Stimulated activated CD4-positive, alpha-beta T cell treated with anti-CD3 and anti-CD28 coated beads, Interleukin-2, amount 100 ng/mL, for 24 hours (primary cell): ENCODE results near the gene DNM1.
"Not testable (repeated sequence)": the region's sequence is repeated elsewhere in the genome, so short reads cannot be mapped to it uniquely, and the experiment has no call there.

Experiments
- DNase-seq, 2 donors: peaks; one replicate each; pipeline ENCODE4 v3.0.0-alpha.2; 2020

DNM1 gene

DNA sequence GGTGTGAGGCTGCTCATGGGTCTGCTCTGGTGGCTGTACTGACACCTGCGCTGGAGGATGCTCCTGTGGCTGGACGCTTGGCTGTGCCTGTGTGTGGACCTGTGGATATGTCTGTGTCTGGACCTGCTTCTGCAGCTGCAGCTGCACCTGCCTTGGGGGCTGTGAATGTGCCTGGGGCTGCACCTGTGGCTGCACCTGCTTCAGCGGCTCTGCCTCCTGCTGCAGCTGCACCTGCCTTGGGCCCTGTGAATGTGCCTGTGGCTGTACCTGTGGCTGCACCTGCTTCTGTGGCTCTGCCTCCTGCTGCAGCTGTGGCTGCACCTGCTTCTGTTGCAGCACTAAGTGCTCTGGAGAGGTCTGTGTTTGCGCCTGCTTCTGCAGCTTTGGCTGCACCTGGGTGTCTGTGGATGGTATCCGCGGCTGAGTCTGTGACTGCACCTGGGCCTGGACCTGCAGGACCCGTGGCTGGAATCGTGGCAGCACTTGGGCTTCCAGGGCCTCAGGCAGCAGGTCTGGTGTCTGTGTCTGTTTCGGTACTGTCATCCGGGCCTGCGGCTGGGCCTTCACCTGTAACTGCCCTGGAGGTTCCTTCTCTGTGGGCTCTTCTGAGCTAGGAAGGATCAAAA lies 24.3 kb upstream of the DNM1 start:
- no peak for DNase-seq

DNA sequence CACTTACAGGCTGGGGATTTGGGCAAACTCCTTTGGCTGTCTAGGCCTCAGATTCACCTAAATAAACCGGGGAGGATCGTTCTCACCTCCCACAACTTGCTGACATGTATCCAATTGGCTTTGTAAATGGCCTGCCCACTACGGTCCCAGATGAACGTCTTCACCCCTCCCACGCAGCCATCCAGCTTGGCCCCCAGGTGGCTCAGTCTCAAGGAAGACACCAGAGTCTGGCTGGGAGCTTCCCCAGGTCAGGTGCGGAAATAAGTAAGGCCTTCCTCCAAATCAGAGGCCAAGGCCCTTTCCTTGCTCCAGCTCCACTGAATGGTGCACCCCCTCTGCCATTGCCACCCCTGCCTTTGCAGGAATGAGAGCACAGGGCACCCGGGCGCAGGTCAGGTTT lies 23.2 kb upstream of the DNM1 start:
- DNase-seq: no peak

DNA sequence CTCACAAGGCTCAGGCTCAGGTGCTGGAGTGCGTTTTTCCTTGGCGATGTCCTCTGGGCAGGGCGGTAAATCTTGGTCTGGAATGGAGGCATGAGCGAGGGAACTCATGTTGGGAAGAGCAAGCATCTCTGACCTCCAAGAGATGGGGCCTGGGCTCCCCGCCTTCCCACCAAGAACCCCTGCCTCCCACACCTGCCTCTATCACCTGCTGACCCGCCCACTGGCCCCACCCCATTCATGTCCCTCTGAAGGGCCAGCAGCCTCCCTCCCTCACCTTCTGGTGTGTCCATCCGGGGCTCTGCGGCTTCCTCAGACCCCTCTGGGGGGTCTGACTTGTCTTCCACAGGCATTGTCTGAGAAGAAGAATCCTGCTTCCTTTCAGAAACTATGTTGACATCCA lies 22.7 kb upstream of the DNM1 start:
- no peak for DNase-seq

DNA sequence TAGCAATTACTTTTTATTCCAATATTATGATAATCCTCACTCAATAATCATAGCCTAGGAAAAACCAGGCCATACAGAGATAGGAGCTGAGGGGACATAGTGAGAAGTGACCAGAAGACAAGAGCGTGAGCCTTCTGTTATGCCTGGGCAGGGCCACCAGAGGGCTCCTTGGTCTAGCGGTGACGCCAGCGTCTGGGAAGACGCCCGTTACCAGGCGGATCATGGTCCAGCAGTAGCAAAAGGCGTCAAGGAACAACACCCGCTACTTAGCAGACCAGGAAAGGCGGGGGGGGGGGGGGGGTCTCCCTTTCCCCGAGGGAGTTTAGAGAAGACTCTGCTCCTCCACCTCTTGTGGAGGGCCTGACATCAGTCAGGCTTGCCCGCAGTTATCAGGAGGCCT lies 21.7 kb upstream of the DNM1 start:
- not testable (repeated sequence) for DNase-seq

DNA sequence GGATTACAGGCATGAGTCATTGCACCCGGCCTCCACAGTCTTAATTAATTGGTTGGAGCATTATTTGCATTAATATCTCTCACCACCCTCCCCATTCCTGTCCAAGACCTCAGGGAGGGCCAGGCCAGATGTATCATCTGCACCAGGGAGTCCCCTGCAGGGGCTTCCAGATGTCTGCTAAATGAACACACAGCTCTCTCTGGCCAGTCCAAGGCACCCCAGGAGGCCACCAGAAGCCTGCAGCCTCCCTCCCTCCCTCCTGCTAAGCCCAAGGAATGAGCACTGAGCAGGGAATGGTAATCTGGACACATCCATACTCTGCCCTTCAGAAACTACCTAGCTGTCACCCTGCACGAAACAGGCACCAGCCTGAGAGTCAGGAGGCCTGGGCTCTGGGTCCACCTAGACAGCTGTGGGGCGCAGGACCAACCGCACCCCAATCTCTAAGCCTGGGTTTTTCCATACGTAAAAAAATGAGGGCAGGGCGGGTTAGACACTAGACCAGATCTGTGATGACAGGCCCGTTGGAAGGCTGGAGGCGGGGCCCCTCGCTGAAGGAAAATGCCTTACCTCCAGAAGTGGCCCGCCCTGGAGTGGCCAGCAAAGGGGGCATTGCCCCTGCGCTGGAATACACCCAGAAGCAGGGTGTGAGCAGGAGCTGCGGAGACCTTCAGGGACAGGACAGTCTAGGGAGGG lies 20.1 kb upstream of the DNM1 start:
- DNase-seq: no peak

DNA sequence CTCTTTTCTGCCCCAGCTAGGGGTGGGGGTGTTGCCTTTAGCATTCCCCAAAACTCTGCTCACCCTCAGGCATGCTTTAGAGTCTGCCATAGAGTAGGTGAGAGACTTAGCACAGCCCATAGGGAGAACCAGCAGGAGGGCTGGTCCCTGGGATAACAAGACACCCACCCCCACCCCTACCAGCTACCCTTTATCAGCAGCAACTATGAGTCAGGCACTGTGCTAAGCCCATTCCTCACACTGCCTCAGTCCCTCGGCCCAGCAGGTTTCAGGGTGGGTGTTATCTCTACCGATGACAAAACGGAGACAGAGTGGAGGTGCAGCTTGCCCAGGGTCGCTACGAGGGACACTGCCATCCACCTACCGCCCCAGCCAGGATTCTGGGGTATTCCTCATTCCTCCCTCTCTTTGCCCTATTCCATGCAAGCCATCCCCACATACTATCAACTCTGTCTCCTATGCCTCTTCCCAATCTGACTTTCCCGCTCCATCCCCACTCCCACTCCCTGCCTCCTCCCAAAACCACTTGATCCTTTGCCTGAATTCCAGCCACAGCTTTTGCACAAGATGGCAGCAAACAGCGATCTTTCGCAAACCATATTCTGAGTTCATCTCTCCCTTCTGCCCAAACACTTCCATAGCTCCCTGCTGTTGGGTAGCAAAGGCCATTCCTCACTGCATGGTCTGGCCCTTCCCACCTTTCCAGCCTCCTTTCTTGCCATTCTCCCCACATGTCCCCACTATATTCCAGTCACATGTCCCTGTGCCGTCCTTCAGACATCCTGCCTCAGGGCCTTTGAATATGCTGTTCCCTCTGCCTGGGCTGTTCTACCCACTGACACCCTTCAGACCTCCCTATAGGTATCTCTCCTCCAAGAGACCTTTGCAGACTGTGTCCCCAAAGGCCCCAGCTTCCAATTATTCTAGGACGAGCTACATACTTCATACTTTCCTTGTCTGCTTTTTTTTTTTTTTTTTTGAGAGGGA lies 16.9 kb upstream of the DNM1 start:
- no peak for DNase-seq

DNA sequence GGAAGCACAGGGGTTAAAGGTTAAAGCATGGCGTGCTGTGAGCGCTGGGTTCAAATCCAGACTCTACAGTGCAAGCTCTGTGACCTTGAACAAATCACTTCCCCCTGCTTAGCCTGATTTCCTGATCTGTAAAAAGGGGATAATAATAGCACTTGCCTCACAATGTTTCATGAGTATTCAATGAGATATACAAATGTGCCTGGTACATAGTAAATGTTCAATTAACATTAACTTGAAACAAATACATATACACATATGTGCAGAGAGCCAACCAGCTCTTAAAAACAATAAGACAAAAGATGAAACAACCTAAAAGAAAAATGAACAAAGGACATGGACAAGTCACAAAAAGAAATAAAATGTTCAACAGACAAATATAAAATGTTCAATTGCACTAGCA lies 15.8 kb upstream of the DNM1 start:
- no peak for DNase-seq

DNA sequence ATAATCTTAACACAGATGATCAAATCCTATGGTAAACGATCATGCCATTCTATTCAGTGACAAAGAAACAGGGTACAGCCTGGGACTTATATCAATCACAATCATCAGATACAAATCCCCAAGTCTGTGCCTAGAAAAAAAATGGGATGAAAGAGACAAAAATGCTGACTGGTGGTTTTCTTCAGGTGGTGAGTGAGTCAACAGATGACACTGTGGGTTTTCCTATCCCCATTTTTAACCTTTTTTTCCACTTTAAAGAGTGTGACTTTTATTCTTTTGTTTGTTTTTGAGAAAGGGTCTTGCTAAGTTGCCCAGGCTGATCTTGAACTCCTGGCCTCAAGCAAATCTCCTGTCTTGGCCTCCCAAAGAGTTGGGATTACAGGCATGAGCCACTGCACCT lies 15.0 kb upstream of the DNM1 start:
- DNase-seq: no peak

DNA sequence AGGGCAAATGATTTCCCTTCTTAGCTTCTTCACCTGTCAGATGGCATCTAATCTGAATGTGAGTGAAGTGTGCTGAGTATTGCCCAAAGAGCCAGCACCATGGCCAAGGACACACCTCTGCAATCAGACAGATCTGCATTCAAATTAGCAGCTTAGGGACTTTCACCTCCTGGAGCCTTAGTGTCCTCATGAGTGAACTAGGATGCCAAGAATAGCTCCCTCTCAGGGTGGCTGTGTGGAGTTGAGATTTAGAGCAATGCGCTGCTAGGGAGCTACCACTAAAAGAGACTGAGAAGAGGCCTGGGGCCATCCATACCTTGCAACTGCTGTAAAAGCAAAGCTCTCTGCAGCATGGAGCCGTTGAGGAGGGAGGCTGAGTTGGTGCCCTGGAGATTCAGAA lies 13.2 kb upstream of the DNM1 start:
- no peak for DNase-seq

DNA sequence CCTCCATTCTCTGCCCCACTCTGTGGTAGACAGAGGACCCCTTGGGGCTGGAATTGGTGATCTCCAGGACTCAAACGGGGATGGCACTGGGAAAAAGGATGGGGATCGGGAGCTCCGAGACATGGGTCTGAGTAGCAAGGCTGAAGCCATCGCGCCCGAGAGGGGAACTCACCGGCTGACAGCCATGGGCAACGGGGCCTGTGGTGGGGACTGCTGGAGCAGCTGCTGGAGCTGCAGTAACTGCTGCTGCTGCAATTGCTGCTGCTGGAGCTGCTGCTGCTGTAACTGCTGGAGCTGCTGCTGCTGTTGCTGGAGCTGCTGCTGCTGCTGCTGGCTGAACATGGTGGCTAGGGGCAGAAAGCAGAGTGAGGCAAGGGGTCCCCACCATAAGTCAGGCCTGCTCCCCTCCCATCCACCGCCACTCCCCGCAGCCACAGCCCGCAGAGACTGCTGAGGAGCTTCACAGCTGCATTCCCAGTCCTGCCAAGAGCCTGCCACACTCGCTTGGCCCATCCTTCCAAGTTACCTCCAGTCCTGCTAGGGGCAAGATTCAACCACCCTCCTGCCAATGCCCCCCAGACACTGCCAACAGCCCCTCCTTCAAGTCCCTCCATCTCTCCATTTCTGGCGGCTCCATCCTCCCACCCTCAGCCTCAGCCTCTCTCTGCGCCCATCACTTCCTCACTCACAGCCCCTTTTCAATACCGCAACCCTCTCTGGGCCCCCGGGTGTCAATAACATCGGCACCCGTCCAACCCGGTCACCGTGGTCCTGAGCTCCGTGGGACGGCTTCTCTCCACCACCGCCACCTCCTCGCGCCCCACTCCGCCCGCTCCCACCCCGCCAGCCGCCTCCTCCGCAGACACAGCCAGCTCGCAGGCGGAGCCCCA lies 12.4 kb upstream of the DNM1 start:
- DNase-seq: peak in 1 of 2 donors; percentile 26

DNA sequence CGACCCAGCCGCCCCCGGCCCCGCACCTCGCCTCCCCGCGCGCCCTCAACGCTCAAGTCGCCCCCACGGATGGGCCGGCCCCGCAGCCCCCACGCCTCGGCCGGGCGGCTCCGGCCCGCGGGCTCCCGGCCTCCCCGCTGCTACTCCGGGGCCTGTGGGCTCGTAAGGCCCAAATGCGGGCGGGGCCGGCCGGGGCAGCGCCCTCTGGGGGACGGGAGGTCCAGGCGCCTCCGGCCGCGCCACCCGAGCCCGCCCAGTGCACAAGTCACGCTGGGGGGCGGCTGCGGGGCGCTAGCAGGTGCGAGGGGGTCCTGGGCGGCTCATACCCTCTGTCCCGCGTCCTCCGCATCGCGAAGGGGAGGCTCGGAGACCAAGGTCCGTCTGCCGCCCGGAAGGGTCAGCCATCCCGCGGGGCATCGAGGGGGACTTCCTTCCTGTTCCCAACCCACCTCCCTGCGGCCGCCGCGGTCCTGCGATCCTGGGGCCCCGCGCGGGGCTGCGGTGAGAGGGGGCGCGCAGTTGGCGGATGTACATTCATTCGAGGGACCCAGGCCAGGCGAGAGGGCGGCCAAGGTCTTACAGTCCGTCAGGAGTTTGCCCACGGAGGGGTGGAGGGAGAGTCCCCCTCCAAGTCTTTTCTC lies 11.7 kb upstream of the DNM1 start, which contains the start of gene CIZ1:
TSS of gene CIZ1 (minus strand) at position 167 of the 641 bp plus-strand sequence. CDS start 715 bp downstream, outside the sequence.
- peak; percentile 78 to 80 for DNase-seq

DNA sequence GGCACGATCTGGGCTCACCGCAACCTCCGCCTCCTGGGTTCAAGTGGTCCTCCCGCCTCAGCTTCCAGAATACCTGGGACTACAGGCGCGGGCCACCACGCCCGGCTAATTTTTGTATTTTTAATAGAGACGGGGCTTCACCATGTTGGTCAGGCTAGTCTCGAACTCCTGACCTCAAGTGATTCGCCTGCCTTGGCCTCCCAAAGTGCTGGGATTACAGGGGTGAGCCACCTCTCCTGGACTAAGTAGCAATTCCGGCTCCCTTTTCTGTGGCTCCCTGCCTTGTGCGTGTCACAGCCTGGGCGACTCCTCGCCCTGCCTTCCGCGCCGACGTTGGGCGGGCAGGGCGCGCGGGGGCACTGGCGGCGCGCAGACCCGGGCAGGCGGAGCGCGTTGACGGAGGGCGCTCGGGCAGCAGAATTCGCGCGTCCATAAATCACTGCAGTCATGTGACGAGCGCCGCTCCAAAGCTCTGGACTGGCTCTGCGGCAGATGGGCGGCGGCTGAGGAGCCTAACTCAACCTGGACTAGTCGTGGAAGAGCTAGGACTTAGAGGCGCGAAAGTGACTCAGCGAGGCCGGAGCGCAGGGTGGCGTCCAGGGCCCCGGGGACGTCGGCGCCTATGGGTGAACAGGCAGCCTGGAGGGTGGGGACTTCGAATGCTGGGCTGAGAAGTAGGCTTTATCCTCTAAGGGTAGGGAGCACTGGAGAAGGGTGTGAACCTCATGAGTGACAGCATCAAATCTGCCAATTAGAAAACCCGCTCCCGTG lies 10.4 kb upstream of the DNM1 start:
- peak in 1 of 2 donors; percentile 65 for DNase-seq

DNA sequence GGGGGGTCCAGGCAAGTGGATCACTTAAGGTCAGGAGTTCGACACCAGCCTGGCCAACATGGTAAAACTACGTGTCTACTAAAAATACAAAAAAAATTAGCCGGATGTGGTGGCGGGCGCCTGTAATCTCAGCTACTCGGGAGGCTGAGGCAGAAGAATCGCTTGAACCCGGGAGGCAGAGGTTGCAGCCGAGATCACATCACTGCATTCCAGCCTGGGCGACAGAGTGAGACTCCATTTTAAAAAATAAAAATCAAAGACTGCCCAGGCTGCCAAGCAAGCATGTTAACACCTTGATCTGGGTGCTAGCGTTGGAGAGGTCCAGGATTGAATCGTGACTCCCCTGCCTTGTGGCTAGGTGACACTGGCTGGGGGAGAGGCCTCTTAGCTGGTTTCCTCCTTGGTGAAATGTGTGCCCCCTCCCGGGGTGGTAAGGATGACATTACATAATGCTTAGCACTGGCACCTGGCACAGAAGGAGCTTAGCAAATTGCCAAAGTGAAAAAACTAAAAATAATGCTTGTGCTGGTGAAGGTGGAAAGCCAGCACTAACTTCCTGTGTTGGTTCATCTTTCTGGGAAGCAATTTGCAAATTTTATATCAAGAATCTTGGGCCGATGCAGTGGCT lies 9.6 kb upstream of the DNM1 start:
- DNase-seq: no peak

DNA sequence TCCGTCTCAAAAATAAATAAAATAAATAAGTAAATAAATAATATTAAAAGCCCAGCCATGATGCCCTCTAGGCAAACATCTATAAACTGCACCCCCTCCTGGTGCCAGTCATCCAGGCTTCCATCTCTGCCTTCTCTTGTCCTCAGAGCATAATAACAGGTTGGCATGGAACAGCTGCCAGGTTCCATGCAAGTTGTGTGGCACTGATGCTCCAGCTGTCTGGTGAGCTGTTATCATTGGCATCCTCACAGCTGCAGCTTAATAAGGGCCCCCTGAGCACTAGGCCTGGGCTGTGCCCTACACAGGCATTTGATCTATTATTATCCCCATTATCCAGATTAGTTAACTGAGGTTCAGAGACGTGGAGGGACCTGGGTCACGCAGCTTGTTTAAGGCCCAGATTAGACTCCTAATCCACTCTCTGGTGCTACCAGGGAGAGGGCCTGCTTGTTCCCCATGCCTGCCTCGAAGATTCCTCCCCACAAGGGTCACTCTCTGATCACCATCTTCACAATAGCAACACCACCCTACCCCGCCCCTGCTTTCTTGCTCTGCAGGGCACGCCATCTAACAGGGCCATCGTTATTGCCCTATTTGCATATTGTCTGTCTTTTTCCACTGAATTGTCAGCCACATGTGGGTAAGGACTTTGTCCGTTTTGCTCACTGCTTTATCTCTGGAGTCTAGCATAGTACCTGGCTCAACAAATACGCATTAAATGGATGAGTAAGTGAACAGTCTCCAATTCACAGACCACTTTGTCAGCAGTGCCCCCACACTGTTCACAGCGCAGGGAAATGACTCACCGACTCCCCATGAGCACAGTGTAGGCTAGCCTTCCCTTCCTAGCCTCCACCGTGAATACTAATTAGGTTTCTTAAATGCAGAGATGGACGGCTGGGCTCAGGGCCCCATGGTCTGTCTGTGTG lies 1.5 kb upstream of the DNM1 start:
- DNase-seq: no peak

DNA sequence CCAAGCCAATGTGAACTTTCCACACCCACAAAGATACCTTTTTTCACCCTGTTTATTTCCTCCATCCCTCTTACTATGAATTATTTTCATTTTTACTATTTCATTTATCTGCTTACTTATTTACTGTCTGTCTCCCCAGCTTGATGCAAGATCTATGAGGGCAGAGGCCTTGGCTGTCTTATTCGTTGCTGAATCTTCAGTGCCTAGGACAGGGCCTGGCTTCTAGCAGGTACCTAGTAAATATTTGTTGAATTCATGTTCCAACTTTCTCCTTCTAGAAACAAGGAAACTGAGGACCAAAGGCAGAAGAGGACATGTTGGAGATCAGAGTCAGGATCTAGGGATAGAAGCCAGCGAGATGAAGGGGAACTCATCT lies 543 bp upstream of the DNM1 start:
- DNase-seq: no peak

DNA sequence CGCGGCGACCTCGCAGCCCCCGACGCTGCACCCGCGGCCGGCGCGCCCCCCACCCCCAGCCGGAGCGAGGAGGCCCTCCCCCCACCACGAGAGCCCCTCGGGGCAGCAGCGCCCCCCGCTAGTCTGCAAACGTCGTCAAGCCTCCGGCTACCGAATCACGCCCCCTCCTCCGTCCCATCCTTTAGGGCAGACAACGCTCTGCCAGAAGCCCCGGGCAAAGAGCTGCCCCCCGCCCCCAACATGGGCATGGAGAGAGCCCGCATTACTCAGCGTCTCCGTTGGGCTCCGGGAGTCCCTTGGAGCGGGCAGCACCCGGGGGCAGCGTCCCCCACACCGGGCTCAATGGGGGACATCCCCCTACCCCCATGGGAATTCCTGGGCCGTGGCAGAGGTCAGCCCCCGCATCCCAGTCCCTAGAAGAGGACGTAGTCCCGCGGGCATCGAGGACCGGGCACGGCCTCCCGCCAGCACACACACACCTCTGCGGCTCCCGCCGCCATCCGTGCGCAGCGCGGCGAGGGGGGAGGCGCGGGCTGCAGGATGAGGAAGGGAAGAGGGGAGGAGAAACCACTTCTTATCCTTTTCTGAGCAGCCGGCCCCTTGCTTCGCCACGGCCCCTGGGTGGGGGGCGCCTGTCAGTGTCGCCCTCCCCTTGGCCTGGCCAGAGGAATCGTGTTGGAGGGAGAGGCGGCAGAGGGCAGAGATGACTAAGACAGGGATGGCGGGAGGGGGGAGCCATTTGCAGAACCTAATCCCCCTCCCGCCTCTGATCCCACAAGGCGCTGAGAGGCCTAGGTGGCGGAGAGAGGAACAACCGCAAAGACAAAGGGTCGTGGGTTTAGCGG lies 750 bp downstream of the DNM1 start:
- DNase-seq: peak in 1 of 2 donors; percentile 19

DNA sequence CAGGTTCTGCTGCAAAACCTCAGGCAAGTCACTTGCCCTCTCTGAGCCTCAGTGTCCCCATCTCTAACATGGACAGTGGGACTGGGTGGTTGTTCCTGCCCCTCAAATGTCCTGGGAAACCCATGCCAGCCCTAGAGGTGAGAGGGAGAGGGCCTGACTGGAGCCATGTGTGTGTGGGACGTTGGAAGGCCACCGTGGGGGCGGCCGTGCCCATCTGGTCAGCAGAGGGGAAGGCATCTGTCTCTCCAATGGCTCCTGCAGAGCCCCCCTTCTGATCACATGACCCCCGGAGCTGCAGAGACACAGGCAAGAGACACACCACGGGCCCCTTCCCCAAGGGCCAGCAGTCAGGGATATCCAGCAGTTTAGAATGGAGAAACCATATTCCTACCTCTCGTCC lies 1.7 kb downstream of the DNM1 start:
- no peak for DNase-seq

DNA sequence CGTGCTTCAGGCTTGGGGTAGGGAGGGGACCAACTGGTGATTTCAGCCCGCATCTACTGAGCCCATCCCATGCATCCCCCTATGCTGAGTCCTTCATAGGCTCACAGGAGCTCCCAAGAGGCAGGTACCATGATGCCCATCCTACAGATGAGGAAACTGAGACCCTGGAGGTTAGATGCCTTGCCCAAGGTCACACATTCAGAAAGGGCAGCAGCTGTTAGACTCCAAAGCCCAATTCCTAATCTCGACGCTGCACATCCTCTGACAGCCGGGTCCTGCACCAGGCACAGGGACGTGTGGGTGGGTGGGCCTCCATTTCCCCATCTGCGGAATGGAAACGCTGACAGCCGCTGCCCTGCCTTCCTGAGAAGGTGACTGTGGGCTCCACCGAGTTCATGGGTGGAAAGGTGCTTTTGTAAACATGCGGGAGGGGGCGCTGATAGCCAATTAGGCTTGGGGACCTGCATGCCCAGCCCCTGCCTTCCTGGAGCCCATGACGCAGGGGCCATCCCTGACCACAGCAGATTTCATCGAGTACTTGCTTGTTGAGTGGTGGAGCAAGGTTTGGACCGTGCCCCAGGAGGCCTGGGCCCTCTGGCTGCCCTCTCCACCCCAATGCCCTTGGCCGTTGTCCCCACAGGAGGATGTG lies 2.2 kb downstream of the DNM1 start:
- DNase-seq: no peak
